Endothelial cell of umbilical vein (primary cell): Measurements from ENCODE around the gene FGF3.

ENCODE experiments used
- CTCF ChIP-seq, 2 donors: IDR thresholded peaks; 1 replicate in 1 of 2; 2 replicates in 1 of 2; pipeline ENCODE4 v1.5.1; 2011; ENCODE audit warnings: low read length in 2 of 2, mild to moderate bottlenecking in 2 of 2, moderate library complexity in 2 of 2, control low read depth in 1 of 2, inconsistent platforms in 1 of 2, low read depth in 1 of 2; ENCODE audit not compliant: insufficient read depth in 1 of 2; ENCODE audit errors: extremely low read depth in 1 of 2
- EZH2 ChIP-seq: IDR thresholded peaks from 2 replicates; pipeline ENCODE4 v1.6.1; 2012; ENCODE audit warnings: borderline replicate concordance, low read depth, mild to moderate bottlenecking, moderate library complexity, low read length, inconsistent platforms; ENCODE audit not compliant: severe bottlenecking
- GATA2 ChIP-seq: IDR thresholded peaks from 2 replicates; pipeline ENCODE4 v1.7.0; 2011; ENCODE audit warnings: low read depth, mild to moderate bottlenecking, moderate library complexity, mixed read lengths, low read length; ENCODE audit not compliant: insufficient read length, insufficient read depth
- POLR2A ChIP-seq: IDR thresholded peaks from 2 replicates; pipeline ENCODE4 v1.6.1; 2012; ENCODE audit warnings: low read depth, mild to moderate bottlenecking, control low read depth, low read length
- POLR2AphosphoS5 ChIP-seq: IDR thresholded peaks from 2 replicates; pipeline ENCODE4 v1.6.1; 2012; ENCODE audit warnings: low read depth, mild to moderate bottlenecking, control low read depth, low read length, moderate library complexity; ENCODE audit not compliant: insufficient read depth
- TF ChIP-seq, protein P1 (sequence below): IDR thresholded peaks from 2 replicates; pipeline ENCODE4 v1.6.1; 2011; ENCODE audit not compliant: insufficient read depth, insufficient read length

DNA sequence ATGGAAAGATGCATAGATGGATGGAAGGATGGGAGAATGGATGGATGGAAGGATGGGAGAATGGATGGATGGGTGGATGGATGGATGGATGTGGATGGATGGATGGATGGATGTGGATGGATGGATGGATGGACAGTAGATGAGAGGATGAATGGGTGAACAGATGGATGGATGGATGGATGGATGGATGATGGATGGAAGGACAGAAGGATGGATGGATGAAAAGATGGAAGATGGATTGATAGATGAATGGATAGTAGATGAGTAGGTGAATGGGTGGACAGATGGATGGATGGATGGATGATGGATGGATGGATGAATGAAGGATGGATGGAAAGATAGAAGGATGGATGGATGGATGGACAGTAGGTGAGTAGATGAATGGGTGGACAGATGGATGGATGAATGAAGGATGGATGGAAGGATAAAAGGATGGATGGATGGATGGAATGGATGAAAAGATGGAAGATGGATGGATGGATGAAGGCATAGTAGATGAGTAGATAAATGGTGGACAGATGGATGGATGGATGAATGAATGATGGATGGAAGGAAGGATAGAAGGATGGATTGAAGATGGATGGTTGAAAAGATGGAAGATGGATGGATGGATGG lies 15.5 kb downstream of the FGF3 start:
- TF ChIP-seq POLR2AphosphoS5 = no peak
- TF ChIP-seq CTCF (IDR thresholded peaks at IDR 0.05; ENCODE audit: extremely low read depth in 1 of 2, insufficient read depth in 1 of 2, low read depth in 1 of 2, low read length in 2 of 2) = no peak
- TF ChIP-seq, protein P1, sequence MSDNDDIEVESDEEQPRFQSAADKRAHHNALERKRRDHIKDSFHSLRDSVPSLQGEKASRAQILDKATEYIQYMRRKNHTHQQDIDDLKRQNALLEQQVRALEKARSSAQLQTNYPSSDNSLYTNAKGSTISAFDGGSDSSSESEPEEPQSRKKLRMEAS = no peak
- no peak for TF ChIP-seq EZH2
- no peak for TF ChIP-seq POLR2A
- TF ChIP-seq GATA2 = no peak
